GM06990 (cell line): ENCODE measurements around the gene PBX1.

Experiments
- DNase-seq: peaks from one replicate; pipeline ENCODE4 v3.0.0-alpha.2; 2011; ENCODE audit not compliant: insufficient read length; ENCODE audit errors: extremely low read depth
- H3K27me3 ChIP-seq: replicated peaks from 2 replicates; pipeline ENCODE4 v1.6.0; 2011; ENCODE audit warnings: low read length; ENCODE audit not compliant: control insufficient read depth, insufficient read depth
- H3K36me3 ChIP-seq: 2 replicates; pipeline ENCODE4 v1.5.1; 2011; ENCODE audit warnings: low read length; ENCODE audit not compliant: control insufficient read depth, insufficient read depth
- H3K4me3 ChIP-seq: replicated peaks from 2 replicates; pipeline ENCODE4 v1.5.1; 2011; ENCODE audit warnings: low read depth, mild to moderate bottlenecking, control low read depth, low read length
- CTCF ChIP-seq: IDR thresholded peaks from 2 replicates; pipeline ENCODE4 v1.5.1; 2011; ENCODE audit warnings: low read length, control low read depth, mild to moderate bottlenecking, inconsistent platforms; ENCODE audit not compliant: insufficient read depth, poor library complexity, severe bottlenecking

Gene PBX1

GRCh38 chr1:164660412-164660772, 101.4 kb downstream of the PBX1 start:
- no peak overlapping the region for H3K4me3 ChIP-seq
- DNase-seq, result peak; percentile 29
- no peak for TF ChIP-seq CTCF

GRCh38 chr1:164660775-164661174, 101.8 kb downstream of the PBX1 start:
- no peak for DNase-seq
- H3K27me3 ChIP-seq, result no peaks in the 10 kb centered on the region
- no peak for TF ChIP-seq CTCF
- H3K4me3 ChIP-seq, result no peak overlapping the region
- H3K36me3 ChIP-seq, result no peaks in the 10 kb centered on the region

More at GRCh38 chr1:164660412-164660772, 101.4 kb downstream of the PBX1 start:
- Histone ChIP-seq H3K36me3 (no peaks in the 10 kb centered on the region), H3K27me3 (no peaks in the 10 kb centered on the region)

- no peak for TF ChIP-seq CTCF
- H3K27me3 ChIP-seq, result no peaks in the 10 kb centered on the region
- H3K4me3 ChIP-seq, result no peak overlapping the region
- no peak for DNase-seq
- H3K36me3 ChIP-seq, result no peaks in the 10 kb centered on the region
Measured at GRCh38 chr1:164662462-164662861, 103.5 kb downstream of the PBX1 start.

- H3K27me3 ChIP-seq, result no peaks in the 10 kb centered on the region
- DNase-seq, result no peak
- TF ChIP-seq CTCF, result no peak
- no peaks in the 10 kb centered on the region for H3K36me3 ChIP-seq
- H3K4me3 ChIP-seq, result no peak overlapping the region
Measured at GRCh38 chr1:164662955-164663354, 104.0 kb downstream of the PBX1 start.

GRCh38 chr1:164664127-164664526, 105.1 kb downstream of the PBX1 start:
- Histone ChIP-seq H3K36me3 (no peaks in the 10 kb centered on the region), H3K4me3 (no peak overlapping the region), H3K27me3 (no peaks in the 10 kb centered on the region)
- peak; percentile 22 for DNase-seq
- TF ChIP-seq CTCF, result no peak

- H3K36me3 ChIP-seq, result no peaks in the 10 kb centered on the region
- no peak overlapping the region for H3K4me3 ChIP-seq
- TF ChIP-seq CTCF, result no peak
- DNase-seq, result no peak
- no peaks in the 10 kb centered on the region for H3K27me3 ChIP-seq
Measured at GRCh38 chr1:164667001-164667400, 108.0 kb downstream of the PBX1 start.
